Measurements from ENCODE around the gene PLEKHB2. TPM values are rescaled to one million over a fixed set of nuclear protein-coding genes. Genes with fewer than 3 reads are reported as not detected.

Gene PLEKHB2
- total and polyA plus RNA-seq, 10 of the 15 experiments (the other 5 are each of a cell fraction or from before 2014, with no cell fraction given), result 12.3 to 55.6 (median 26.2) TPM

DNA sequence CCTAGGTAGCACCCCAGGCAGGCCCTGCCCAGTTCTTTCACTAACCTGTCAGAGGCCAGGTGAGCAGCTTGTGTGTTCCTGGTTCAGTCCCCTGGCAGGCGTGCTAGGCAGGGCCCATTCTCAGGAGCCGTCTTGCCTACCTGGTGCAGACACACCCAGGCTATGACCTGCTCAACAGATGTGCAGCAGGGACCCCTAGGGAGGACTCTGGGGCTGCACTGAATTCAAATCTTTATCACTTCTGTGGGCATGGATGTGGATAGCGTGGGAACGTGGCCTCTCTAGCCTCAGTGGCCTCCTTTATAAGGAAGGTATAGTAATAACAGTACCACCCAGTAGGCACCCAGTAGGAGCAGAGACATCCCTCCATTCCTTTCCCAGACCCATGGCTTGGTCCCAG lies 48.4 kb downstream of the PLEKHB2 start:
- in situ Hi-C loops (cut with MboI), result loop anchor here (10.0 to 25.0 kb wide), 2 partner anchors 984 to 1219 kb away; no protein-coding TSS in a partner anchor
- ChIA-PET SMC1A (ENCODE audit: uncharacterized antibody, unreplicated experiment) (interaction anchor here (1.4 to 1.8 kb wide), 2 partner anchors 182 to 260 kb away, joined by 3 to 7 read pairs; no protein-coding TSS in a partner anchor), POLR2A (no interaction called here), RAD21 (ENCODE audit: unreplicated experiment) (interaction anchor here (0.7 to 2.0 kb wide), 3 partner anchors 240 to 1217 kb away, joined by 3 to 9 read pairs (median 3); no protein-coding TSS in a partner anchor), CTCF (interaction anchor here (0.5 to 2.2 kb wide), 12 partner anchors 13 to 1217 kb away, joined by 3 to 8 read pairs (median 4); no protein-coding TSS in a partner anchor)
- H3K79me2 ChIP-seq (ENCODE audit: control insufficient read depth, insufficient read depth, low read length), result no peaks in the 10 kb centered on the region
- intact Hi-C loops (cut with micrococcal nuclease; ENCODE audit: unreplicated experiment), result loop anchor here (5.0 to 10.0 kb wide), 2 partner anchors 259 to 521 kb away; no protein-coding TSS in a partner anchor
- H3K4me2 ChIP-seq (ENCODE audit: control insufficient read depth, insufficient read depth), result no peak overlapping the region
- 1% methylated on average over 4 of the region's 4 CpGs for WGBS (ENCODE audit: insufficient coverage, insufficient replicate concordance, low lambda C conversion rate, missing lambda C conversion rate)
- no peak overlapping the region for H3K27ac ChIP-seq (ENCODE audit: control insufficient read depth, insufficient read depth)
- TF ChIP-seq, protein P1, sequence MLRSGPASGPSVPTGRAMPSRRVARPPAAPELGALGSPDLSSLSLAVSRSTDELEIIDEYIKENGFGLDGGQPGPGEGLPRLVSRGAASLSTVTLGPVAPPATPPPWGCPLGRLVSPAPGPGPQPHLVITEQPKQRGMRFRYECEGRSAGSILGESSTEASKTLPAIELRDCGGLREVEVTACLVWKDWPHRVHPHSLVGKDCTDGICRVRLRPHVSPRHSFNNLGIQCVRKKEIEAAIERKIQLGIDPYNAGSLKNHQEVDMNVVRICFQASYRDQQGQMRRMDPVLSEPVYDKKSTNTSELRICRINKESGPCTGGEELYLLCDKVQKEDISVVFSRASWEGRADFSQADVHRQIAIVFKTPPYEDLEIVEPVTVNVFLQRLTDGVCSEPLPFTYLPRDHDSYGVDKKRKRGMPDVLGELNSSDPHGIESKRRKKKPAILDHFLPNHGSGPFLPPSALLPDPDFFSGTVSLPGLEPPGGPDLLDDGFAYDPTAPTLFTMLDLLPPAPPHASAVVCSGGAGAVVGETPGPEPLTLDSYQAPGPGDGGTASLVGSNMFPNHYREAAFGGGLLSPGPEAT (IDR thresholded peaks at IDR 0.05; ENCODE audit: low read depth), result no peak
- TF ChIP-seq ZNF384 (IDR thresholded peaks at IDR 0.05; ENCODE audit: borderline replicate concordance, low read depth, low read length), result no peak
- TF ChIP-seq YBX1 (IDR thresholded peaks at IDR 0.05), result no peak
- no peak for TF ChIP-seq PML (IDR thresholded peaks at IDR 0.05; ENCODE audit: low read length)
- TF ChIP-seq EZH2 (IDR thresholded peaks at IDR 0.05; ENCODE audit: borderline replicate concordance, control insufficient read depth, low read depth, low read length), result no peak
- TF ChIP-seq, protein P2, sequence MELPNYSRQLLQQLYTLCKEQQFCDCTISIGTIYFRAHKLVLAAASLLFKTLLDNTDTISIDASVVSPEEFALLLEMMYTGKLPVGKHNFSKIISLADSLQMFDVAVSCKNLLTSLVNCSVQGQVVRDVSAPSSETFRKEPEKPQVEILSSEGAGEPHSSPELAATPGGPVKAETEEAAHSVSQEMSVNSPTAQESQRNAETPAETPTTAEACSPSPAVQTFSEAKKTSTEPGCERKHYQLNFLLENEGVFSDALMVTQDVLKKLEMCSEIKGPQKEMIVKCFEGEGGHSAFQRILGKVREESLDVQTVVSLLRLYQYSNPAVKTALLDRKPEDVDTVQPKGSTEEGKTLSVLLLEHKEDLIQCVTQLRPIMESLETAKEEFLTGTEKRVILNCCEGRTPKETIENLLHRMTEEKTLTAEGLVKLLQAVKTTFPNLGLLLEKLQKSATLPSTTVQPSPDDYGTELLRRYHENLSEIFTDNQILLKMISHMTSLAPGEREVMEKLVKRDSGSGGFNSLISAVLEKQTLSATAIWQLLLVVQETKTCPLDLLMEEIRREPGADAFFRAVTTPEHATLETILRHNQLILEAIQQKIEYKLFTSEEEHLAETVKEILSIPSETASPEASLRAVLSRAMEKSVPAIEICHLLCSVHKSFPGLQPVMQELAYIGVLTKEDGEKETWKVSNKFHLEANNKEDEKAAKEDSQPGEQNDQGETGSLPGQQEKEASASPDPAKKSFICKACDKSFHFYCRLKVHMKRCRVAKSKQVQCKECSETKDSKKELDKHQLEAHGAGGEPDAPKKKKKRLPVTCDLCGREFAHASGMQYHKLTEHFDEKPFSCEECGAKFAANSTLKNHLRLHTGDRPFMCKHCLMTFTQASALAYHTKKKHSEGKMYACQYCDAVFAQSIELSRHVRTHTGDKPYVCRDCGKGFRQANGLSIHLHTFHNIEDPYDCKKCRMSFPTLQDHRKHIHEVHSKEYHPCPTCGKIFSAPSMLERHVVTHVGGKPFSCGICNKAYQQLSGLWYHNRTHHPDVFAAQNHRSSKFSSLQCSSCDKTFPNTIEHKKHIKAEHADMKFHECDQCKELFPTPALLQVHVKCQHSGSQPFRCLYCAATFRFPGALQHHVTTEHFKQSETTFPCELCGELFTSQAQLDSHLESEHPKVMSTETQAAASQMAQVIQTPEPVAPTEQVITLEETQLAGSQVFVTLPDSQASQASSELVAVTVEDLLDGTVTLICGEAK (IDR thresholded peaks at IDR 0.05; ENCODE audit: borderline replicate concordance), result no peak
- TF ChIP-seq NRF1 (conservative IDR thresholded peaks at IDR 0.05; ENCODE audit: low read depth, low read length), result no peak
- TF ChIP-seq SMARCA5 (IDR thresholded peaks at IDR 0.05), result no peak
- no peak for TF ChIP-seq KAT2A (conservative IDR thresholded peaks at IDR 0.05; ENCODE audit: control insufficient read depth, low read depth, low read length)
- no peak for TF ChIP-seq WRNIP1 (IDR thresholded peaks at IDR 0.05; ENCODE audit: borderline replicate concordance, low read depth, low read length)
- no peak for TF ChIP-seq EP300 (IDR thresholded peaks at IDR 0.05; ENCODE audit: borderline replicate concordance in 1 of 2, control insufficient read depth in 1 of 2, low read depth in 2 of 2, low read length in 2 of 2)
- TF ChIP-seq STAT1 (conservative IDR thresholded peaks at IDR 0.05), result no peak
- no peak for TF ChIP-seq HCFC1 (IDR thresholded peaks at IDR 0.05; ENCODE audit: low read length)
- TF ChIP-seq TCF3 (IDR thresholded peaks at IDR 0.05; ENCODE audit: borderline replicate concordance, insufficient read depth, low read depth, low read length), result no peak
- TF ChIP-seq CREM (IDR thresholded peaks at IDR 0.05; ENCODE audit: low read depth), result no peak
- no peak for TF ChIP-seq RCOR1 (conservative IDR thresholded peaks at IDR 0.05; ENCODE audit: low read depth, low read length)
- no peak for TF ChIP-seq ESRRA (IDR thresholded peaks at IDR 0.05; ENCODE audit: low read length)
- TF ChIP-seq, protein P3, sequence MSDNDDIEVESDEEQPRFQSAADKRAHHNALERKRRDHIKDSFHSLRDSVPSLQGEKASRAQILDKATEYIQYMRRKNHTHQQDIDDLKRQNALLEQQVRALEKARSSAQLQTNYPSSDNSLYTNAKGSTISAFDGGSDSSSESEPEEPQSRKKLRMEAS (IDR thresholded peaks at IDR 0.05; ENCODE audit: low read depth, low read length), result no peak
- ATAC-seq (peak; percentile 15), DNase-seq (ENCODE audit: low read depth, low spot score) (no peak), FAIRE-seq (no peak)
- no peaks in the 10 kb centered on the region for H3K9me3 ChIP-seq (replicated peaks; ENCODE audit: control insufficient read depth, insufficient read depth, low read length)
- no peak overlapping the region for H2AFZ ChIP-seq (ENCODE audit: control insufficient read depth, low read depth, low read length)
- no peak overlapping the region for H3K9ac ChIP-seq (ENCODE audit: control insufficient read depth, insufficient read depth, low read length)
- H4K20me1 ChIP-seq (ENCODE audit: control insufficient read depth, insufficient read depth), result no peaks in the 10 kb centered on the region
- H3K4me1 ChIP-seq (ENCODE audit: control insufficient read depth, insufficient read depth, low read length), result peaks cover 10% of the 10 kb centered on the region
- H3K36me3 ChIP-seq (ENCODE audit: control insufficient read depth in 2 of 2, insufficient read depth in 2 of 2, low read length in 1 of 2), result peaks cover 4 to 7% of the 10 kb centered on the region in 2 experiments; a peak in 2 of 4 replicates
- H3K4me3 ChIP-seq, result no peak overlapping the region
- no peaks in the 10 kb centered on the region for H3K27me3 ChIP-seq (replicated peaks in 1 of 2; ENCODE audit: control insufficient read depth in 2 of 2, insufficient read depth in 2 of 2, low read length in 1 of 2)
- BruUV-seq (replicated peaks), result no TSS peak

Measured in GM12878 (cell line).